Thoracic aorta (tissue), 2 donors: ENCODE measurements around the gene PPEF2. TPM values are rescaled to one million over a fixed set of nuclear protein-coding genes. Genes with fewer than 3 reads are reported as not detected.

Experiments
- ATAC-seq: fragments of 150-250 bp; one replicate; pipeline ENCODE4 v1.8.0; 2017; ENCODE audit warnings: low read depth; ENCODE audit not compliant: insufficient number of reproducible peaks, low FRiP score
- DNase-seq: peaks from one replicate; pipeline ENCODE4 v3.0.0-alpha.2; 2020; ENCODE audit warnings: low spot score
- H3K27ac ChIP-seq, 2 donors: fragments of 200-600 bp; sonication (generic); 1 replicate in 1 of 2; 2 replicates in 1 of 2; pipeline ENCODE4 v1.5.1; 2016; ENCODE audit warnings: mild to moderate bottlenecking in 2 of 2, moderate library complexity in 2 of 2
- H3K27me3 ChIP-seq: fragments of 200-600 bp; sonication (generic); replicated peaks from 2 replicates; pipeline ENCODE4 v1.6.0; 2016; ENCODE audit warnings: mild to moderate bottlenecking; ENCODE audit not compliant: insufficient read depth
- H3K36me3 ChIP-seq: fragments of 200-600 bp; sonication (generic); one replicate; pipeline ENCODE4 v1.5.1; 2016
- H3K4me1 ChIP-seq, 2 donors: fragments of 200-600 bp; sonication (generic); 1 replicate in 1 of 2; 2 replicates in 1 of 2; pipeline versions ENCODE4 v1.5.1 to v1.6.0; 2016; ENCODE audit warnings: low read depth in 2 of 2, mild to moderate bottlenecking in 1 of 2; ENCODE audit not compliant: control insufficient read depth in 1 of 2
- H3K4me3 ChIP-seq: fragments of 200-600 bp; sonication (generic); 2 replicates; pipeline ENCODE4 v1.5.1; 2016; ENCODE audit warnings: mild to moderate bottlenecking
- H3K9me3 ChIP-seq: fragments of 200-600 bp; sonication (generic); 2 replicates; pipeline ENCODE4 v1.5.1; 2016
- CTCF ChIP-seq: fragments of 200-600 bp; sonication (generic); IDR thresholded peaks from one replicate; pipeline ENCODE4 v1.5.1; 2019; ENCODE audit warnings: antibody characterized with exemption
- total RNA-seq, 2 donors: library from RNA; depleted of rRNA; stranded (reverse); fragments of >200 nt; gene quantifications; one replicate each; pipeline versions ENCODE4 v1.1.0 to v1.2.3, GENCODE V29; 2016

PPEF2 gene
- total RNA-seq, 2 donors from 2014 or later, result 0.21 TPM; not detected in 1

GRCh38 chr4:75922588-75922987, 20.3 kb upstream of the PPEF2 start:
- Histone ChIP-seq H3K27ac (no peak overlapping the region), H3K4me3 (no peak overlapping the region), H3K27me3 (no peaks in the 10 kb centered on the region), H3K9me3 (no peaks in the 10 kb centered on the region), H3K4me1 (no peaks in the 10 kb centered on the region), H3K36me3 (peaks cover 24% of the 10 kb centered on the region)
- ATAC-seq (no peak), DNase-seq (no peak)
- no peak for TF ChIP-seq CTCF

GRCh38 chr4:75921910-75922309, 19.7 kb upstream of the PPEF2 start:
- Histone ChIP-seq H3K9me3 (no peaks in the 10 kb centered on the region), H3K4me3 (no peak overlapping the region), H3K27me3 (no peaks in the 10 kb centered on the region), H3K27ac (no peak overlapping the region), H3K36me3 (peaks cover 24% of the 10 kb centered on the region), H3K4me1 (no peaks in the 10 kb centered on the region)
- ATAC-seq, result no peak
- no peak for DNase-seq
- no peak for TF ChIP-seq CTCF

GRCh38 chr4:75920327-75920726, 18.1 kb upstream of the PPEF2 start:
- Histone ChIP-seq H3K27ac (no peak overlapping the region), H3K4me3 (no peak overlapping the region), H3K27me3 (no peaks in the 10 kb centered on the region), H3K36me3 (peaks cover 24% of the 10 kb centered on the region), H3K4me1 (peaks cover 0 to 8% of the 10 kb centered on the region in 2 donors), H3K9me3 (no peaks in the 10 kb centered on the region)
- ATAC-seq (no peak), DNase-seq (no peak)
- no peak for TF ChIP-seq CTCF

DNA sequence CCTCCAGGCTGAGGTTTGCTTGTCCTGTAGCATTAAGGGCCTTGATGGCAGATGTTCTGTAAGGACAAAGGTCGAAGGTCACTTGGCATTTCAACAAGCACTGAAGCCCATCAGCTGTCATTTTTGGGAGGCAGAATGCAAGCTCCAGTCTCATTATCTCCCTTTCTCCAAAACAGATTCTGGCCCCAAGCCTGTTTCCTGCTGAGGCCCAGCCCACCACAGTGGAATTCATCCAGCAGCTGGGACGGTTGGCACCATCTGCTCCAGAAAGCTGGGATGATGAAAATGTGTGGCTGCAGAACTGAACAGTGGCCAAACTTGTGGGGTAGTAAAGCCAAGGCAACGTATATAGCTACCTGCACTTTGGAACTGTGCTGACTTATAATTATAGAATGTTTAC, 17.7 kb upstream of the PPEF2 start:
- no peak for ATAC-seq

GRCh38 chr4:75916091-75916661, 13.9 kb upstream of the PPEF2 start:
- Histone ChIP-seq H3K36me3 (peaks cover 14% of the 10 kb centered on the region), H3K4me1 (peaks cover 0 to 8% of the 10 kb centered on the region in 2 donors), H3K27ac (peak overlapping the region in 1 of 2 donors; percentile 1), H3K9me3 (no peaks in the 10 kb centered on the region), H3K27me3 (no peaks in the 10 kb centered on the region), H3K4me3 (no peak overlapping the region)
- no peak for ATAC-seq
- peak; percentile 66 for TF ChIP-seq CTCF
- no peak for DNase-seq

More for the DNA sequence above, 17.7 kb upstream of the PPEF2 start:
- no peak for DNase-seq
- Histone ChIP-seq H3K4me1 (peaks cover 0 to 8% of the 10 kb centered on the region in 2 donors), H3K27me3 (no peaks in the 10 kb centered on the region), H3K36me3 (peaks cover 24% of the 10 kb centered on the region), H3K27ac (no peak overlapping the region), H3K9me3 (no peaks in the 10 kb centered on the region), H3K4me3 (no peak overlapping the region)
- no peak for TF ChIP-seq CTCF
